ENCODE measurements around the gene ZNF516. TPM values are rescaled to one million over a fixed set of nuclear protein-coding genes. Genes with fewer than 3 reads are reported as not detected.

Gene ZNF516
- total and polyA plus RNA-seq, 10 of the 15 experiments (the other 5 are each of a cell fraction or from before 2014, with no cell fraction given) = 2.0 to 32.0 (median 8.3) TPM

DNA sequence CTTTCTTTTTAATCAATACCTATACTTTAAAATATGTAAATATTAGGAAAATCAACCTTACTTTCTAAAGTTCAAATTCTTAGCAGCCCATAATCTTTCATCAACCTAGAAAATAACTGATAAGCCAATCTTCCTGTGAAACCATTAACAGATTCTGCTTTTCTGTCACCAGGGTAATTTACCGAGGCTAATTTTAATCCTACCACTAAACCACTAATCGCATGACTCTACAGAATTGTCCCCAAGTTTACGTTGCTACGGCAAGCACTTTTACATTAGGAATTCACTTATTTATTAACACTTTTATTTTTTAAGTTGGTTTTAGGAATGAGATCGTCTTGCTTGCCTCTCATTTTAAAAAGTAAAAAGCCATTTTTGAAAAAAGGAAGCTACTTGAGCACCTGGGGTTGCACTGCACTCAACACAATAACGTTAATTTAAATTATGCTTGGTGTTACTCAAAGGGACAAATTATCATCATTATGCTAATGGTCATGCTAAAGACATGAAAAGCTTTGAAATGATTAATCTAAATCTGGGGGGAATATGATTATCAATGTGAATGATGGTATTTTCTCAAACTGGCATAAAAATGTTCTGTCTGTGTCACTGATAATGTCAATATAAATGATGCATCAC lies 10.2 kb downstream of the ZNF516 start (continued):
- TF ChIP-seq, protein P1, sequence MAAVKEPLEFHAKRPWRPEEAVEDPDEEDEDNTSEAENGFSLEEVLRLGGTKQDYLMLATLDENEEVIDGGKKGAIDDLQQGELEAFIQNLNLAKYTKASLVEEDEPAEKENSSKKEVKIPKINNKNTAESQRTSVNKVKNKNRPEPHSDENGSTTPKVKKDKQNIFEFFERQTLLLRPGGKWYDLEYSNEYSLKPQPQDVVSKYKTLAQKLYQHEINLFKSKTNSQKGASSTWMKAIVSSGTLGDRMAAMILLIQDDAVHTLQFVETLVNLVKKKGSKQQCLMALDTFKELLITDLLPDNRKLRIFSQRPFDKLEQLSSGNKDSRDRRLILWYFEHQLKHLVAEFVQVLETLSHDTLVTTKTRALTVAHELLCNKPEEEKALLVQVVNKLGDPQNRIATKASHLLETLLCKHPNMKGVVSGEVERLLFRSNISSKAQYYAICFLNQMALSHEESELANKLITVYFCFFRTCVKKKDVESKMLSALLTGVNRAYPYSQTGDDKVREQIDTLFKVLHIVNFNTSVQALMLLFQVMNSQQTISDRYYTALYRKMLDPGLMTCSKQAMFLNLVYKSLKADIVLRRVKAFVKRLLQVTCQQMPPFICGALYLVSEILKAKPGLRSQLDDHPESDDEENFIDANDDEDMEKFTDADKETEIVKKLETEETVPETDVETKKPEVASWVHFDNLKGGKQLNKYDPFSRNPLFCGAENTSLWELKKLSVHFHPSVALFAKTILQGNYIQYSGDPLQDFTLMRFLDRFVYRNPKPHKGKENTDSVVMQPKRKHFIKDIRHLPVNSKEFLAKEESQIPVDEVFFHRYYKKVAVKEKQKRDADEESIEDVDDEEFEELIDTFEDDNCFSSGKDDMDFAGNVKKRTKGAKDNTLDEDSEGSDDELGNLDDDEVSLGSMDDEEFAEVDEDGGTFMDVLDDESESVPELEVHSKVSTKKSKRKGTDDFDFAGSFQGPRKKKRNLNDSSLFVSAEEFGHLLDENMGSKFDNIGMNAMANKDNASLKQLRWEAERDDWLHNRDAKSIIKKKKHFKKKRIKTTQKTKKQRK (IDR thresholded peaks at IDR 0.05; ENCODE audit: low read depth, low read length) = no peak
- TF ChIP-seq JUND (IDR thresholded peaks at IDR 0.05; ENCODE audit: low read depth, low read length) (no peak), RB1 (IDR thresholded peaks at IDR 0.05; ENCODE audit: borderline replicate concordance) (no peak), EP300 (IDR thresholded peaks at IDR 0.05; ENCODE audit: borderline replicate concordance in 1 of 2, control insufficient read depth in 1 of 2, low read depth in 2 of 2, low read length in 2 of 2) (peak in 1 of 2 experiments; percentile 80; a peak in 2 of 4 replicates), DPF2 (IDR thresholded peaks at IDR 0.05) (0 out of 2 replicates have a peak, but pooled peaks have one; percentile 38), SREBF1 (IDR thresholded peaks at IDR 0.05; ENCODE audit: low read length) (no peak), EZH2 (IDR thresholded peaks at IDR 0.05; ENCODE audit: borderline replicate concordance, control insufficient read depth, low read depth, low read length) (no peak), CREB1 (IDR thresholded peaks at IDR 0.05; ENCODE audit: low read depth) (no peak), NR2C1 (IDR thresholded peaks at IDR 0.05) (no peak), FOXM1 (IDR thresholded peaks at IDR 0.05; ENCODE audit: low read depth, low read length) (no peak), SMARCA5 (IDR thresholded peaks at IDR 0.05) (no peak), GABPA (IDR thresholded peaks at IDR 0.05; ENCODE audit: low read depth) (0 out of 2 replicates have a peak, but pooled peaks have one; percentile 7), TAF1 (IDR thresholded peaks at IDR 0.05; ENCODE audit: borderline replicate concordance, low read depth, low read length) (no peak), TBL1XR1 (IDR thresholded peaks at IDR 0.05; ENCODE audit: low read depth, low read length) (0 out of 2 replicates have a peak, but pooled peaks have one; percentile 56), RBBP5 (conservative IDR thresholded peaks at IDR 0.05) (no peak), BHLHE40 (IDR thresholded peaks at IDR 0.05; ENCODE audit: borderline replicate concordance in 1 of 2, low read depth in 2 of 2, low read length in 1 of 2) (peak; percentile 44 to 67; a peak in 3 of 4 replicates), YBX1 (IDR thresholded peaks at IDR 0.05) (no peak), STAT3 (IDR thresholded peaks at IDR 0.05; ENCODE audit: low read depth, low read length) (no peak), SUPT20H (IDR thresholded peaks at IDR 0.05; ENCODE audit: borderline replicate concordance, control insufficient read depth, low read depth, low read length) (no peak), CHD2 (IDR thresholded peaks at IDR 0.05; ENCODE audit: borderline replicate concordance, low read depth, low read length) (no peak), SMAD5 (IDR thresholded peaks at IDR 0.05; ENCODE audit: low read depth) (no peak), ZNF24 (IDR thresholded peaks at IDR 0.05) (0 out of 2 replicates have a peak, but pooled peaks have one; percentile 56), RCOR1 (conservative IDR thresholded peaks at IDR 0.05; ENCODE audit: low read depth, low read length) (no peak)
- TF ChIP-seq, protein P2, sequence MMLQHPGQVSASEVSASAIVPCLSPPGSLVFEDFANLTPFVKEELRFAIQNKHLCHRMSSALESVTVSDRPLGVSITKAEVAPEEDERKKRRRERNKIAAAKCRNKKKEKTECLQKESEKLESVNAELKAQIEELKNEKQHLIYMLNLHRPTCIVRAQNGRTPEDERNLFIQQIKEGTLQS (IDR thresholded peaks at IDR 0.05; ENCODE audit: borderline replicate concordance, extremely low read depth, low read depth, low read length) = no peak
- TF ChIP-seq, protein P3, sequence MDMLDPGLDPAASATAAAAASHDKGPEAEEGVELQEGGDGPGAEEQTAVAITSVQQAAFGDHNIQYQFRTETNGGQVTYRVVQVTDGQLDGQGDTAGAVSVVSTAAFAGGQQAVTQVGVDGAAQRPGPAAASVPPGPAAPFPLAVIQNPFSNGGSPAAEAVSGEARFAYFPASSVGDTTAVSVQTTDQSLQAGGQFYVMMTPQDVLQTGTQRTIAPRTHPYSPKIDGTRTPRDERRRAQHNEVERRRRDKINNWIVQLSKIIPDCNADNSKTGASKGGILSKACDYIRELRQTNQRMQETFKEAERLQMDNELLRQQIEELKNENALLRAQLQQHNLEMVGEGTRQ (IDR thresholded peaks at IDR 0.05; ENCODE audit: borderline replicate concordance, low read depth, low read length) = no peak
- TF ChIP-seq, protein P4, sequence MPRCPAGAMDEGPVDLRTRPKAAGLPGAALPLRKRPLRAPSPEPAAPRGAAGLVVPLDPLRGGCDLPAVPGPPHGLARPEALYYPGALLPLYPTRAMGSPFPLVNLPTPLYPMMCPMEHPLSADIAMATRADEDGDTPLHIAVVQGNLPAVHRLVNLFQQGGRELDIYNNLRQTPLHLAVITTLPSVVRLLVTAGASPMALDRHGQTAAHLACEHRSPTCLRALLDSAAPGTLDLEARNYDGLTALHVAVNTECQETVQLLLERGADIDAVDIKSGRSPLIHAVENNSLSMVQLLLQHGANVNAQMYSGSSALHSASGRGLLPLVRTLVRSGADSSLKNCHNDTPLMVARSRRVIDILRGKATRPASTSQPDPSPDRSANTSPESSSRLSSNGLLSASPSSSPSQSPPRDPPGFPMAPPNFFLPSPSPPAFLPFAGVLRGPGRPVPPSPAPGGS (IDR thresholded peaks at IDR 0.05; ENCODE audit: borderline replicate concordance, insufficient read depth, low read depth, low read length, poor library complexity, severe bottlenecking) = no peak

Data from GM12878 (cell line).